GM10847 (cell line): ENCODE results near the gene PMAIP1.

Source experiments
- POLR2A ChIP-seq: IDR thresholded peaks from 2 replicates; pipeline ENCODE4 v1.6.1; 2011; ENCODE audit not compliant: insufficient read length; ENCODE audit errors: extremely low read depth

The PMAIP1 gene

GRCh38 chr18:59899298-59900221 lies at the start of gene PMAIP1:
TSS of gene PMAIP1 (plus strand) at chr18:59899996. CDS start at chr18:59900178, 182 bp downstream.
- peak; percentile 100 for TF ChIP-seq POLR2A

GRCh38 chr18:59851784-59852399 lies 47.9 kb upstream of the PMAIP1 start:
- TF ChIP-seq POLR2A: no peak

GRCh38 chr18:59852548-59852947 lies 47.2 kb upstream of the PMAIP1 start:
- TF ChIP-seq POLR2A: no peak

- TF ChIP-seq POLR2A: no peak
These were observed 46.4 kb upstream of the PMAIP1 start for GRCh38 chr18:59853380-59853779.

DNA sequence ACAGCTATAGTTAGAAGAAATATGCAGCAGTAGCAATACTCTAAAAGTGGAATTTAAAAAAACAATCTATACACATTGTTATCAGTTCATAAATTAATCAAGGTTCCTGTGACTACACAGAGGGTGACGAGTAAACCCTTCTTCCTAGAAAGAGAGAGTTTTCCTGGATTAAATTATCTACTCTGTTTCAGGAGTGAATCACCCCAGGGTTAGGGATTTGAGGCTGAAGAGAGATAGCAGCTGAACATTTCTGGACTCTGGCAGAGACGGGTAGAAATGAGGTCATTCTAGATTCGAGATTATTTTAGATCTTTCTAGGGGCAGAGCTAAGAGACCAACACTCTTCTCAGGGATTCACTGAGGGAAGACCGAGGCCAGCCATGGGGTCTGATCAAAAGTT lies 38.8 kb upstream of the PMAIP1 start:
- TF ChIP-seq POLR2A: no peak

GRCh38 chr18:59861963-59862819 lies 37.6 kb upstream of the PMAIP1 start:
- no peak for TF ChIP-seq POLR2A

DNA sequence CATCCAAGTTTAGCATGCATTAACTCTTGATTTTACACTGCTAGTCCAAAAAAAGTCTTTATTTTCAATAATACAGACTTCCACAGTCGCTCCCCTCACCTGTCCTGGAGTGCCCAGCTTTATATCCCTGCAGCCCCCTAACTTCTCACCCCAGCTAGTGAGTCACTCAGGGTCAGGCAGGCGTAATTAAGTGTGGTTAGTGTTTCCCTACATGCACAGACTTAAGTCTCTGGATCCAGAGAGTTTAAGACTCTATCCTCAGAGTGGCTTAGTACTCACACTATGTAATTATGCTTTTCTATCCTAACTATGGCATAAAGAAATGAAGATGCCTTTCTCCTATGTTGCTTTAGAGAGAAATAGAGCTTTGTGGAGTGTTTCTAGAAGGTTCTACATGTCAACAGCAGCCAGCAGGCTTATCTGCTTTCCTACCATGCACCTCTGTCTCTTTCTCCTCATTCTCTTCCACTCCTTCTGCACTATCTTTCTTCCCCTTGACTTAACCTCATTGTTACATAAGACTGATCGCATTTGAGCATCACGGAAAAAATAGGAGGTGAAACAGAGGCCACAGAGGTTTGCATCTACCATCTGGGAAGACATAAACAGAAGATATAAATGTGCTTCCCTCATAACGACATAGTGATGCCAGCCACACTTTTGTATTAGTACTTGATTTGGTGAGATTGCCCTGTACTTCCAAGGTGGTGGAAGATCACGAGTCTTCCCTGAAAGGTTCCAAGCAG lies 34.4 kb upstream of the PMAIP1 start:
- no peak for TF ChIP-seq POLR2A

- no peak for TF ChIP-seq POLR2A
These were observed 33.1 kb upstream of the PMAIP1 start for GRCh38 chr18:59866551-59867269.

DNA sequence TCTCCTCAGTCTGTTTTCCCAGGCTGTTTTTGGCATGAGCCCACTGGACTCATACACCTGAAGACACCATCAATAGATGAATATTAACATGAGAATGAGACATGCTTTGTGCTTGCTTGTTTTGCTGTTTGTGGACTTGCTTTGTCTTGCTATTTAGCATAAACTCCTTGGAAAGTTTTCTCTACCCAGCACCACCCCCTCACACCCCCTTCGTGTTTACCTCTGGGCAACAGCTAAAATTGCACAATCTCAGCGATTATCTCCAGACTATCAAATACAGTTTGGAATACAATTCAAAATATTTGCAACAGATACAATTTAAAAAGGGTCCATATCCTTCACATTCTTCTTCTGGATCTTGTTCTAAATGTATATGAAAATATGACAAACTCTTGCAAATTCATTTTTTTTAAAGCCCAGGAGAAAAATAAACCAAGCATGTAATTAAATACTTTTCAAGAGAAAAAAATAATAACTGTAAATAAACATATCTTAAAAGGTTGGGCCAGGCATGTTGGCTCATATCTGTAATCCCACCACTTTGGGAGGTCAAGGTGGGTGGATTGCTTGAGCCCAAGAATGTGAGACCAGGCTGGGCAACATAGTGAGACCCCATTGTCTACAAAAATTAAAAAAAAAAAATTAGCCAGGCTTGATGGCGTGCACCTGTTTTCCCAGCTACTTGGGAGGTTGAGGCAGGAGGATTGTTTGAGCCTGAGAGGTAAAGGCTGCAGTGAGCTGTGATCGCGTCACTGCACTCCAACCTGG lies 32.3 kb upstream of the PMAIP1 start:
- TF ChIP-seq POLR2A: no peak

DNA sequence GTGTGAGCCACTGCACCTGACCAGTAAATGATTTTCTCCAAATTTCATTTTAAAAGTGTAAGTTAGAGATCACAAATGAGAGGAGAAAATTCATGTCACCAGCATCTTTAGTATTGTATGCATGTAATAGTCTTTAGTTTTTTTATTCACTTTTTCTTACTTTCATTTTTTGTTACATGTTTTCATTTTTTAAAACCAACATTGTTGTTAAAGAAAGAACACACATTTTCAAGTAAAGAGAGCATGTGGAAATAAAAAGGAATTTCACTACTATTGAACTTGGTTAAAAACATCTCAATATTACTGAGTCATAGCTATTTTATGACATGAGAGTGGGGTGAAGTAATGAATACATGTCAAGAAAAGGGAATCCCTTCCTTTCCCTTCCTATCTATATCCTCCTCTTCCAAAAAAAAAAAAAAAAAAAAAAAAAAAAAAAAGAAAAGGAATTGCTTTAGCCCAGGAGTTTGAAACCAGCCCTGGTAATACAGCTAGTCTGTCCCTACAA lies 29.1 kb upstream of the PMAIP1 start:
- TF ChIP-seq POLR2A: no peak

DNA sequence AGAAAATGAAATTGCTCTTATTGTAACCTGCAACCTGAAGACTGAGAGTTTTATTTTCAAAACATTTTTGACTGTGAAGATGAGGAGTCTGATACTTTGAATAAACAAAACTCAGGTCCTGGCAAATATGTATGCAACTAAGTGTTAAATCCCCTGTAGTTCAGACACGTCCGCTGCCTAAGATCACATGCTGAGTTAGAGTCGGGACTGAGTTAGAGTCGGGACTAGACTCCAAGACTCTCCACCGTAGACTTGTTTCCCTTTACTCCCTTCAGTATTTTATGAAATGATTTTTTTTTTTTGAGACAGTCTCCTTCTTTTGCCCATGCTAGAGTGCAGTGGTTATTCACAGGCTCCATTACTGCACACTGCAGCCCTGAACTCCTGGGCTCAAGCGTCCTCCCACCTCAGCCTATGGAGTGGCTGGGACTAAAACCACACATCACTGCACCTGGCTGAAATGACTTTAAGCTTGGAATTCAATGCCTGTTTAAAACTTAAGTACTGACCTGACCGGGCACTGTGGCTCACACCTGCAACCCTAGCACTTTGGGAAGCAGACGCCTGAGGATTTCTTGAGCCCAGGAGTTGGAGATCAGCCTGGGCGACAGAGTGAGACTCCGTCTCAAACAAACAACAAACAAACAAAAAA lies 28.0 kb upstream of the PMAIP1 start:
- no peak for TF ChIP-seq POLR2A

GRCh38 chr18:59873641-59874040 lies 26.2 kb upstream of the PMAIP1 start:
- TF ChIP-seq POLR2A: no peak

GRCh38 chr18:59874166-59874565 lies 25.6 kb upstream of the PMAIP1 start:
- TF ChIP-seq POLR2A: no peak
